Occipital lobe (tissue), 2 donors: Measurements from ENCODE around the gene IL10RB. TPM values are rescaled to one million over a fixed set of nuclear protein-coding genes. Genes with fewer than 3 reads are reported as not detected.
"Not testable (repeated sequence)": the region's sequence is repeated elsewhere in the genome, so short reads cannot be mapped to it uniquely, and the experiment has no call there.

ENCODE experiments used
- DNase-seq: peaks from one replicate; lab custom pipeline; 2025; lab: John Stamatoyannopoulos, UW
- total RNA-seq: library from RNA; depleted of rRNA; stranded (reverse); fragments of >200 nt; gene quantifications from one replicate; pipeline ENCODE4 v1.2.3, GENCODE V29; 2014

The IL10RB gene
- 10.3 TPM for total RNA-seq

DNA sequence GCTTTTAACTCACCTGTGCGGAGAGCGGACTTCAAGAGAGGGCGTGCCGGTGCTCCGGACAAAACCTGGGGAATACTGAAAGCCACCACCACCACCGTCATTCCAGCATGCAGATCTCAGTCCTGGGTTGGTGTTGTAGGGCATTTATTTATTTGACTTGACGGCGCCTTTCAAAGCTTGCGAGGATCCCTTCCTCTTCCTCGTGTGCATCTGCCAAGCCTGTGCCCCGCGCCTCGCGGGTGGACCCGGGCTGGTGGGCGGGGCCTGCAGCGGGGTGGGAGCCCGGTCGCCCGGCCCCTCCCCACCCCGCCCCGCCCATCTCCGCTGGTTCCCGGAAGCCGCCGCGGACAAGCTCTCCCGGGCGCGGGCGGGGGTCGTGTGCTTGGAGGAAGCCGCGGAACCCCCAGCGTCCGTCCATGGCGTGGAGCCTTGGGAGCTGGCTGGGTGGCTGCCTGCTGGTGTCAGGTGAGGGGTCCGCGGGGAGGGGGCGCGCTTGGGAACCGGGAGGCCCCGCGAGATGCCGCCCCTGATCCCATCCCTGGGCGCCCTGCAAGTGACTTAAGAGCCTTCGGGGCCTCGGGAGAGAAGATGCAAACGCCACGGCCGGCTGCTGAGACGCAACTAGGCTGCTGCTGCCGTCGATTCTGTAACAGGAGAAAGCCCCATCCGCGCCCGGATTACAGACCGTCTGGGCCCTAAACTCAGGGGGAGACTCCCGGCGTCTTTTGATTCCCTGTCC lies at the start of gene IL10RB:
IL10RB (plus strand) TSS at position 318 of the 739 bp plus-strand sequence; CDS start at position 417, 99 bp downstream.
- DNase-seq = peak; percentile 39

DNA sequence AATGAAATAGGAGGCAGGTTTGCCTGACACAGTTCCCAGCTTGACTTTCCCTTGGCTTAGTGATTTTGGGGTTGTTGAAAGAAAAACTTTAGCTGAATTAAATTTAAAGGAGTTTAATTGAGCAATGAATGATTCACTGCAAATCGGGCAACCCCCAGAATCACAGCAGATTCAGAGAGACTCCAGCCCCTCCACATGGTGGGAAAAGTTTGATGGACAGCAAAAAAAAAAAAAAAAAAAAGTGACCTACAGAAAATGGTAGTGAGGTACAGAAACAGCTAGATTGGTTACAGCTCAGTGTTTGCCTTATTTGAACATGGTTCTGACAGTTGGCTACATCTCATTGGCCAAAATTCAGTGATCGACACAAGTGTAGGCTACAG lies 49.0 kb upstream of the IL10RB start:
- no peak for DNase-seq

DNA sequence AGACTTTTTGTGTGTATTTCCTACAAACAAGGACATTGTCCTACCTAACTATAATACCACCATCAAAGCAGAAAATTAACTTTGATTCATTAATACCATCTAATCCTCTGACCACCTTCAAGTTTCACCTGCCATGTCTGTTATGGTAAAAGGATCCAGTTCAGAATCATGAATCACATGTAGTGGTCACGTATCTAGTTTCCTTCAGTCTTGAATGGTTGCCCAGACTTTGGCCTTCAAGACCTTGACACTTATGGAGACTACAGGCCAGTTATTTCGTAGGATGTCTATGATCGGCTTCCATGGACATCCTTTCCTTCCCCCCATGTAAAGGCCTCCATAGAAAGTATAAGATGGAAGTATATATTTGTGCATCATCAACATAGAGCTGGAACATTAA lies 46.9 kb upstream of the IL10RB start:
- no peak for DNase-seq

DNA sequence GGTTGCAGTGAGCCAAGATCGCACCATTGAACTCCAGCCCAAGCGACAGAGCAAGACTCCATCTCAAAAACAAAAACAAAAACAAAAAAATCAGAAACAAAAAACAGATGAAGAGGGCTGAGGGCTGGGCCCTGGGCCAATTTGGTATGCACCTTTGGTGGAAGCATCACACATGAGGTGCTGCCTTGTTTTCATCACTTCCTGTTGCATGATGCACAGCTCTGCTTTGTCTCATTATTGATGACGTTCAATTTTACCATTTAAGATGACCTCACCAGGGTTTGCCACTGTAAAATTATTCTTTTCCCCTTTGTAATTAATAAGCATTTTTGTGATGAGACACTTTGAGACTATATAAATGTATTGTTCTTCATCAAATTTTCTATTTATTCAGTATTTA lies 46.2 kb upstream of the IL10RB start:
- DNase-seq = no peak

DNA sequence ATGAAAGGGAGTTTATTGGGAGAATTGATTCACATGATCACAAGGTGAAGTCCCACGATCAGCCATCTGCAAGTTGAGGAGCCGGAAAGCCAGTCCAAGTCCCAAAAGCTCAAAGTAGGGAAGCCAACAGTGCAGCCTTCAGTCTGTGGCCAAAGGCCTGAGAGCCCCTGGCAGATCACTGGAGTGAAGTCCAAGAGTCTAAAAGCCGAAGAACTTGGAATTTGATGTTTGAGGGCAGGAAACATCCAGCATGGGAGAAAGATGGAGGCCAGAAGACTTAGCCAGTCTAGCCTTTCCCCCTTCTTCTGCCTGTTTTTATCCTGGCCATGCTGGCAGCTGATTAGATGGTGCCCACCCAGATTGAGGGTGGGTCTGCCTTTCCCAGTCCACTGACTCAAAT lies 40.8 kb upstream of the IL10RB start:
- DNase-seq = not testable (repeated sequence)

DNA sequence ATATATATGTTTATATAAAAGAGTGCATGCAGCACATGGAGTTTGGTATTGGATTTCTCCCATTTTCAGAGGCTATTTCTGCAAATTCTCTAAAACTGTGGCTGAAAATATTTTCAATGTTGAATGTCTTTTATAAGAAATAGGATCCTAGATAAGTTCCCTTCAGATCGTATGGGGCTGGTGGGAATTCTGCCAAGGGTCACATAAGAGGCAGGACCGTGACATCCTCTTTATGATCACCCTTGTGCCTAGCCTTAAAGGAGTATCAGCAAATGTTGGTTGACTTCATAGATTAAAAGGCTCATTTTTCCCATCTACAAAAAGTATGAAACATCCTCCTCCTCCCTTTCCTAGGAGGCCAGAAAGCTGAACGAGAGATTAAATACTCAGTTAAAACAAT lies 37.7 kb upstream of the IL10RB start:
- no peak for DNase-seq

DNA sequence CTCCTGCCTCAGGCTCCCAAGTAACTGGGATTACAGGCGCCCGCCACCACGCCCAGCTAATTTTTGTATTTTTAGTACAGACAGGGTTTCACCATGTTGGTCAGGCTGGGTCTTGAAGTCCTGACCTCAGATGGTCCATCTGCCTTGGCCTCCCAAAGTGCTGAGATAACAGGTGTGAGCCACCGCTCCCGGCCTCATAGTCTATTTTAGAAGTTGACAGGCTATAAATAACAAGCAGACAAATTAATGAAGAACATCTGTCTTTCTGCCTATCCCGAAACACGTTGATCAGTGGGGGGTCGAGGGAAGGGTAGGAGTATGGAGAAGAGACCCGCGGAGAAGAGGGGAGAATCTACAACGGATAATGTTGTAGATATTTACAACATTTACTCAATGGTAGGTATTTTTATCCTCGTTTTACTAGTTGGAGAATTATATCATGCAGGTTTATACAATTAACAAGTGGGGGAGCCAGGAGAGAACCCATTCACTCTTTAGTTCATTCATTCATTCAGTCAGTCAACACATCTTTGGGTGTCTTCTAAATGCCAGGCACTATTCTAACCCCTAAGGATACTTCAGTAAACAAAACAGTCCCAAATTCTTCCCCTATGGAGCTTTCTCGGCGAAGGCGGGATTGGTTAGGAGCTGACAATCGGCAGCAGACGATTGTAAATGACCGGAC lies 36.9 kb upstream of the IL10RB start:
- no peak for DNase-seq

DNA sequence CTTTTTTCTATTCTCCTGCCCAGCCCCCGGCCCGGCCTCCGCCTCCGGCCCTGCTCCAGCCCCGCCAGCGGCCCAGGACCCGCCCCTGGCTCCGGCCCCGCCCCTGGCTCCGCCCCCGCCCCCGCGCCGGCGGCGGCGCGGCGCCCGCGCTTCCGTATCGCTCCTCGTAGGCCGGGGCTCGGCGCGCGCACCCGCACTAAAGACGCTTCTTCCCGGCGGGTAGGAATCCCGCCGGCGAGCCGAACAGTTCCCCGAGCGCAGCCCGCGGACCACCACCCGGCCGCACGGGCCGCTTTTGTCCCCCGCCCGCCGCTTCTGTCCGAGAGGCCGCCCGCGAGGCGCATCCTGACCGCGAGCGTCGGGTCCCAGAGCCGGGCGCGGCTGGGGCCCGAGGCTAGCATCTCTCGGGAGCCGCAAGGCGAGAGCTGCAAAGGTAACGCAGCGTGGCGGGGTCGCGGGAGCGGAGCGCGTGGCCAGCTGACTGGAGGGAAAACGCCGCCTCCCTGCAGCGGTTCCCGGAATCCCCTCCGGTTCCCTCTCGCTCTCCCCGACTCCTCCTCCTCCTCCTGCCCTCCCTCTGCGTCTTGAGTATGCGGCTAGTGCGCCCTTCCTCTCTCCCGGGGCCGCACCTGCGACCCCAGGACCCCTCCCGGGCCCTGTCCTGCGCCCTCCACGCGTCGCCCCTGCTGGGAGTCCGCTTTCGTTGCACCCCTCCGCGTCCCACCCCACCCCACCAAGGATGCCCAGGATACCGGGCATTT lies 36.2 kb upstream of the IL10RB start, which contains the start of gene IFNAR2:
IFNAR2 (plus strand) TSS at position 155 of the 761 bp plus-strand sequence. CDS start 11,985 bp downstream, outside the sequence.
- DNase-seq = peak; percentile 80

DNA sequence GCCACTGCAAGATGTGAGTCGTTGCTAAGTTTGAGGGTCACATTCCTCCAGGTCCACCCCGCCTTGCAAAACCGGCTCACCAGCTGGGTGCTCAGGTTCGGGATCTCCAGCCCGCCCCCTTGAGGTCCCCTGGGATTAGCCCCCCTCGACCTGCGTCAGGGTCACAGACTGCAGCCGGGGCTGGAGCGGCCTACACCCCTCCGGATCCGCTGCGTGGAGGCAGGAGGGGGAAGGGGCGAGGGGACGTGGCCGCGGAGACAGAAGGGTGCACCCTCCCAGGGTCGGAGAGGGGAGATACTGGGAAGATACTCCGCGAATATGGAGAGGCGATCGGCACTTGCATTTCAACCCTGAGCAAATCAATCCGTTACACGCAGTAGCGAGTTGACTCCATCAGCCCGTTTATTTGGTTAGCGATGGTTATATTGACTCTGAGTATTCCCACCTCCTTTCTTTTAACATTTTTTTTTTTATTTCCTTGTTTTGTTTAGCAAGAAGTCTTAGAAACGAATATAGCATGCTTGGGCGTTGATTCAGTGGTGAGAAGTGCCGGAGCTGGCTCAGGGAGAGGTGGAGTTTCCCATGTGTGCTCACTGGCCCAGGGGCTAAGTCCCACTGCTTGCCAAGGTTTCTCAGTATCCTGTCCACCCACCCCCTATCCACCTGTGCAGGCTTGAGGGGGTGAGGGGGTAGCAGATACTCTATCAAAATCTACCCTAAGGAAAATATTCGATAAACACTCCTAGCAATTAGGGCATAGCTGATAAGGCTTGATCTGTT lies 35.4 kb upstream of the IL10RB start:
- DNase-seq = peak; percentile 35

DNA sequence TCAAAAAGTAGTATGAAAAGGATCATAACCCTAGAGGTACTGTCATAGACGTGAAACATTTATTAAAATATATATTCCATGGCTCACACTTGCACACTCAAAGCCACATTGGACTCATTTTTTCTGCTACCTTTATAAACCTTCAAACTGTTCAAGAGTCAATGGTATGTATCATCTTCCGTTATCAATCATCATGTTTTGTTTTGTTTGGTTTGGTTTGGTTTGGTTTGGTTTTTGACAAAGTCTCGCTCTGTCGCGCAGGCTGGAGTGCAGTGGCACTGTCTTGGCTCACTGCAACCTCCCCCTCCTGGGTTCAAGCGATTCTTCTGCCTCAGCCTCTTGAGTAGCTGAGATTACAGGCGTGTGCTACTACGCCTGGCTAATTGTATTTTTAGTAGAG lies 34.6 kb upstream of the IL10RB start:
- DNase-seq = no peak

DNA sequence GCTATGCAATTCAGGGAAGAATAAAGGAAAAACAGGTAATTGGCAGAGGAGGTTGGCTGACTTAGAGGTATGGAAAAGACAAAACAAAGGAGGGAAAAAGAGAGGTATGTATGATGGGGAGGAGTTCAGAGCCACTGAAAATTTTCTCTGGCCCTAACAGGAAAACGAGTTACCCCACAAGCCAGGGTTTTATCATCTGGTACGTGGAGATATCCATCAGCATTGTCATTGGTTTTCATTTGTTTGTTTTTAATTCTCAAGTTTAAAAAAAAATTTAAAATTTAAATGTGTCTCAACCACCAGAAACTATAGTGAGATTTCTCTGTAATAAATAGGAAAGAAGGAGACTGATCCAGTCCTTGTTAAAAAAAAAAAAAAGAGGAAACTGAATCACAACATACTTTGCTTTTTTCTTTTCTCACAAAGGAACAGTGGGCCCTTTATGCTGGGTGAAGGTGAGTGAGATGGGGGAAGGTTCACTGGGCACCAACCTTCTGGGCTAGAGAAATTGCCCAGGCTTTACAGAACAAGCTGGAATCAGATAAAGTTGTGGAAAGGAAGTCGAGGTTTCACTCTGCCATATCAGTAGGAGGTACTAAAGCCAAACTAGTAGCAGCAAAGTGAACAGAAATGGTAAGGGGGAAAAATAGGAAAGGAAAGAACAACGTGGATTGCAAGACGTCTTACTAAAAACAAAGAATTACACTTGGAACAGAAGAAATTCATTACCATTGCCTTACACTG lies 33.7 kb upstream of the IL10RB start:
- DNase-seq = no peak

DNA sequence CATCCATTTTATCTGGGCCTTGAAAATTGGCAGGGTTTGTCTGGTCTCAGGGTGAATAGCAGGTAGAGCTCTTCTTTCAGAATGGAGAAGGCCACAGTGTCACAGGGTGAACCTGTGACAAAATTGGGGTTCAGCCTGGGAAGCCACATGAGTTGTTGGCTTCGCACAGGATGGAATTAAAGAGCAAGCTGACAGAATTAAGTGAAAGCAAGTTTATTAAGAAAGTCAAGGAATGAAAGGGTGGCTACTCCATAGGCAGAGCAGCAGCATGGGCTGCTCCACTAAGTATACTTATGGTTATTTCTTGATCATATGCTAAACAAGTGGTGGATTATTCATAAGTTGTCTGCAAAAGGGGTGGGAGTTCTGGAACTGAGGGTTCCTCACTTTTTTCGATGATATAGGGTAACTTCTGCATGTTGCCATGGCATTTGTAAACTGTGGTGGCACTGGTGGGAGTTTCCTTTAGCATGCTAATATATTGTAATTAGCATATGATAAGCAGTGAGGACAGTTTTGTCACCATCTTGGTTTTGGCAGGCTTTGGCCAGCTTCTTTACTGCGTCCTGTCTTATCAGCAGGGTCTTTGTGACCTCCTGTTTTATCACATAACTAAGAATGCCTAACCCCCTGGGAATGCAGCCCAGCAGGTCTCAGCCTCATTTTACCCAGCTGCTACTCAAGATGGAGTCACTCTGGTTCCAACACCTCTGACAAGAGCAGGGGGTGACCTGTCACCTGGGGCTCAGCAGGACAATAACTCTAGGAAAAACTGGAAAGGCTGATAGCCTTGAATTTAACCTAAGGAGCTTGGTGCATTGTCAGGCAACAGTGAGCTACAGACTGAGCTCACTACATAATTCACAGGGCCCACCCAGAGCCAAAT lies 31.3 kb upstream of the IL10RB start:
- no peak for DNase-seq

DNA sequence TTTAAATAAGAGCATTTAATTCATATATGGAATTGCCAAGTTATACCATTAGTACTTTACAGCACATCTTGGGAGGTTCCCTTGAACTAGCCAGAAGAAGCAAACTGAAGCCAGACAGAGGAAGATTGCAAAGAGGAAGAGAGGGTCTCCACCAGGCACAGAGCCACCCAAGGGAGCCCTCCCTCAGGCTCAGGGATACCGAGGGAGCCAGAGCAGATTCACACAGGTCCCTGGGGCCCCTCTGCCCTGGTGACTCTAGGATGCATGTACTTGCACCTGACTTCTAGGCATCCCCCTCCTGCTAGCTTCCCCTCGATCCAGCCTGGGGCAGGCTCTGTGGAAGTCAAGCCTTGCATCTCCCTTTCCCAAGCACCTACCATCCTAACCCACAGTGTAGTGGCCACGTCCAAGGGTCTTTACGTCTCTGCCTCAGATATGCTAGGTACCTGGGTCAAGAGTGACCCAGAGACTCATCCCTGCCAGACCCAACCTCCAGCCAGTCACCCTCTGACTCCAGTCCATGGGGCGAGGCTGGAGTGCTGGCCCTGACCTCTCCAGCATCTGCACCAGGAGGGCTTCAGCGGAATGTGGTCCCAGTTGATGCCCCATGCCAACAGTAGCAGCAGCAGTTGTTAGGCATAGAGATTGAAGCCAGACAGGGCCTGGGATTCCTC lies 30.0 kb upstream of the IL10RB start:
- no peak for DNase-seq

DNA sequence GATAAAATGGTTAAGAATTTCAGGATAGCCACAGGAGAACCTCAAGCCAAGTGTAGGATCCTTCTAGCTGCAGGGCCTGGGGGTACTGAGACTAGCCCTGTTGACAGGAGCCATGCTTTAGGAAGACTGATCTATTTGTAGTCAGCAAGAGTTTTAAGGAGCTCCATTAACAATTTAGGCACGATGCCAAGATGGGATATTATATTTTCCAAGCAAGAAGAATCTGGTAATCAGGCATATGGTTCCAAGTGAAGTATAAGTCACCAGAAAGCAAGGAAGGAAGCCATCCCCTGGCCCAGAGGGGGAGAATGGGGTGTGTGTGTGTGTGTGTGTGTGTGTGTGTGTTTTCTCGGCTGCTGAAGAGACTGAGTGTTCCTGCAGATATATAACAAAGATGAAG lies 29.4 kb upstream of the IL10RB start:
- no peak for DNase-seq

DNA sequence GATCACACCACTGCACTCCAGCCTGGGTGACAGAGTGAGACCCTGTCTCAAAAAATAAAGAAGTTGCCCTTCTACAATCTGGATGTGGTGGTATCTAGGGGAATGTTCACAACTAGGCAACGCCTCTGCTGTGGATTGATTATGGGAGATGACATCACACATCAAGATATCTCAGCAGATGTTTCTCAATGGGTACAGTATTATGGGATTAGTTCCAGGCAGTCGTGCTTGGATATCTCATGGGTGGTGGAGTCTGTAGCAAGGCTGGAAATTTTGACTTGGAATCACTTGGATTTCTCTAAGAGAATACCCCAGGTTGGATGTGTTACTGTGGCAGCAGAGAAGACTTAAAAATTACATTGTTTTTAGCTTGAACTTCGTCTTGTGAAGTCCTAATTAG lies 28.7 kb upstream of the IL10RB start:
- DNase-seq = no peak

DNA sequence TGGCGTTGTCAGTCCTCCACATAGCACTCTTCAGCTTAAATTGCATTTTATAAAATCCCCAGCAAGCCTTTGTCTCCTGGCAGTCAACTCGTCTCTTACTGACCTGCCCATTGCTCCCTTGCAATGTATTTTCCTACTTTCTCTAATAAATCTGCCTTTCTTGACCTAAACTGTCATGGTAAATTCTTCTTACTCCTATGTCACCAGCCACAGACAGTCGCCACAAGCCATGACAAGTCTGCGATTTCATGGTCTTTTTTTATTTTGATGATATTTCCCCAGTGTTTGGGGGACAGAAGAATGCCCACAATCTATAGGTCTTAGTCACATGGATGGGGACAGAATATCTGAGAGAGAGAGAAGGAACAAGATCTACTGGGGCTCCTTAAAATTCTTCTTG lies 28.0 kb upstream of the IL10RB start:
- DNase-seq = no peak

DNA sequence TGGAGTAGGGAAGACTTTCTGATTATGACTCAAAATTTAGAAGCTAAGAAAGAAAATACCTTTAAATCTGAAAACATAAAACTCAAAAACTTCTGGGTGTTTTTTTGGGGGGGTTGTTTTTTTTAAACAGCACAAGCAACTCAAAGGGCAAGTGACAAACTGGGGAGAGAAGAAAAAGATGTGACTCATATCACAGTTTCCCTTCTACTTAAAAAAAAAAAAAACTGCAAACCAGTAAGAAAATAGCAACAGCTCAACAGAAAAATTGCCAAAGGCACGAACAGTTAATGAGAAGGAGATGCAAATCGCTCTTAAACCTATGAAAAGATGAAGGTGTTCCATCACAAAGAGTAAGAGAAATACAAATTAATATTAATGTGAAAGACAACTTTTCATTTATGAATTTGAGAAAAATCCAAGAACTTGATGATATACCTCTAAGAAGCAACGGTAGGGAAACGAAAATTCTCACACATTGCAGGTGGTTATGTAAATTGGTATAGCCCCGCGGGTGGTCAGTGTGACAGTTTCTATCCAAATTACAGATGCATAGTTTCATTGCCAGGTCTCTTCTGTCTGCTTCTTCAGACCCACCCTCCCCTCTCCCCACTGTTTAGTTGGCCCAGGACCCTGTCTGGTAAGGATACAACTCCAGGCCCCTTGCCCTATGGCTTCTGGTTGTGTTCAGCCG lies 27.5 kb upstream of the IL10RB start:
- DNase-seq = no peak

DNA sequence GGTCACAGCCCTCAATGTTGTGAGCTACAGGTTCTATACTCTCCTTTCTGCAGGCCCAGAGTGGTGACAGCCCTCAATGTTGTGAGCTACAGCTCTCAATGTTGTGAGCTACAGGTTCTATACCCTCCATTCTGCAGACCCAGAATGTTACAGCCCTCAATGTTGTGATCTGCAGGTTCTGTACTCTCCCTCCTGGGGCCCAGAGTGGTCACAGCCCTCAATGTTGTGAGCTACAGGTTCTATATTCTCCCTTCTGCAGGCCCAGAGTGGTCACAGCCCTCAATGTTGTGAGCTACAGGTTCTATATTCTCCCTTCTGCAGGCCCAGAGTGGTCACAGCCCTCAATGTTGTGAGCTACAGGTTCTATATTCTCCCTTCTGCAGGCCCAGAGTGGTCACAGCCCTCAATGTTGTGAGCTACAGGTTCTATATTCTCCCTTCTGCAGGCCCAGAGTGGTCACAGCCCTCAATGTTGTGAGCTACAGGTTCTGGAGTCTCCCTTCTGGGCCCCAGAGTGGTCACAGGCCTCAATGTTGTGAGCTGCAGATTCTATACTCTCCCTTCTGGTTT lies 26.5 kb upstream of the IL10RB start:
- DNase-seq = not testable (repeated sequence)
